ENCODE results near the gene GRIK1. TPM values are rescaled to one million over a fixed set of nuclear protein-coding genes. Genes with fewer than 3 reads are reported as not detected.
A peak's percentile ranks its signal among the peaks of the same experiment; 100 is the strongest.

GRIK1 gene
- total and polyA plus RNA-seq, 2 experiments from 2014 or later: not detected

GRCh38 chr21:29684106-29684505, 255.7 kb downstream of the GRIK1 start:
- Histone ChIP-seq H3K27me3 (replicated peaks; ENCODE audit: insufficient read depth) (peaks cover 6% of the 10 kb centered on the region; the same call in 1 of the 2 replicates), H3K9me2 (ENCODE audit: insufficient read depth) (no peaks in the 10 kb centered on the region), H3K36me3 (ENCODE audit: low read depth) (no peaks in the 10 kb centered on the region), H3K4me1 (ENCODE audit: insufficient read depth) (no peaks in the 10 kb centered on the region), H3K9me3 (ENCODE audit: low read depth) (no peaks in the 10 kb centered on the region), H2AFZ (no peak overlapping the region), H3K79me2 (ENCODE audit: insufficient read depth) (no peaks in the 10 kb centered on the region), H3K9ac (no peak overlapping the region), H4K20me1 (ENCODE audit: insufficient read depth) (no peaks in the 10 kb centered on the region), H3K27ac (no peak overlapping the region), H3F3A (ENCODE audit: insufficient read depth) (no peaks in the 10 kb centered on the region), H3K4me3 (no peak overlapping the region), H3K4me2 (ENCODE audit: unreplicated experiment) (no peak overlapping the region)
- 68 to 83% methylated on average over 1 of the region's 1 CpG for WGBS, 2 experiments (ENCODE audit: low coverage in 1 of 2, low lambda C conversion rate in 2 of 2, missing lambda C conversion rate in 2 of 2)
- in situ Hi-C loops (cut with MboI): no loop called here
- TF ChIP-seq EZH2phosphoT487 (IDR thresholded peaks at IDR 0.05; ENCODE audit: insufficient read depth, low read depth) (no peak), EZH2 (IDR thresholded peaks at IDR 0.05; ENCODE audit: insufficient read depth, poor library complexity, severe bottlenecking) (no peak)
- no peak for DNase-seq

GRCh38 chr21:29682800-29683199, 257.0 kb downstream of the GRIK1 start:
- no peak for TF ChIP-seq EZH2 (IDR thresholded peaks at IDR 0.05; ENCODE audit: insufficient read depth, poor library complexity, severe bottlenecking)
- no peak for TF ChIP-seq EZH2phosphoT487 (IDR thresholded peaks at IDR 0.05; ENCODE audit: insufficient read depth, low read depth)
- Histone ChIP-seq H3K4me2 (ENCODE audit: unreplicated experiment) (no peak overlapping the region), H3K79me2 (ENCODE audit: insufficient read depth) (no peaks in the 10 kb centered on the region), H3K9me2 (ENCODE audit: insufficient read depth) (no peaks in the 10 kb centered on the region), H3K9ac (no peak overlapping the region), H3K36me3 (ENCODE audit: low read depth) (no peaks in the 10 kb centered on the region), H3K4me3 (no peak overlapping the region), H3K4me1 (ENCODE audit: insufficient read depth) (0 out of 2 replicates have a peak, but pooled peaks cover 3% of the 10 kb centered on the region), H3F3A (ENCODE audit: insufficient read depth) (no peaks in the 10 kb centered on the region), H2AFZ (no peak overlapping the region), H3K27ac (no peak overlapping the region), H3K9me3 (ENCODE audit: low read depth) (no peaks in the 10 kb centered on the region), H3K27me3 (replicated peaks; ENCODE audit: insufficient read depth) (peaks cover 3% of the 10 kb centered on the region; the same call in 1 of the 2 replicates), H4K20me1 (ENCODE audit: insufficient read depth) (no peaks in the 10 kb centered on the region)
- WGBS, 2 experiments (ENCODE audit: low coverage in 1 of 2, low lambda C conversion rate in 2 of 2, missing lambda C conversion rate in 2 of 2): 51 to 52% methylated on average over 3 of the region's 3 CpGs
- DNase-seq: no peak
- in situ Hi-C loops (cut with MboI): no loop called here

- Histone ChIP-seq H3K4me1 (ENCODE audit: insufficient read depth) (0 out of 2 replicates have a peak, but pooled peaks cover 3% of the 10 kb centered on the region), H3K9ac (no peak overlapping the region), H3K27me3 (replicated peaks; ENCODE audit: insufficient read depth) (peaks cover 3% of the 10 kb centered on the region; the same call in 1 of the 2 replicates), H3K4me3 (no peak overlapping the region), H3K9me2 (ENCODE audit: insufficient read depth) (no peaks in the 10 kb centered on the region), H3K27ac (no peak overlapping the region), H3K36me3 (ENCODE audit: low read depth) (no peaks in the 10 kb centered on the region), H4K20me1 (ENCODE audit: insufficient read depth) (no peaks in the 10 kb centered on the region), H3F3A (ENCODE audit: insufficient read depth) (no peaks in the 10 kb centered on the region), H2AFZ (no peak overlapping the region), H3K79me2 (ENCODE audit: insufficient read depth) (no peaks in the 10 kb centered on the region), H3K9me3 (ENCODE audit: low read depth) (no peaks in the 10 kb centered on the region), H3K4me2 (ENCODE audit: unreplicated experiment) (no peak overlapping the region)
- WGBS, 2 experiments (ENCODE audit: low coverage in 1 of 2, low lambda C conversion rate in 2 of 2, missing lambda C conversion rate in 2 of 2): 81 to 87% methylated on average over 4 of the region's 4 CpGs
- in situ Hi-C loops (cut with MboI): no loop called here
- TF ChIP-seq EZH2phosphoT487 (IDR thresholded peaks at IDR 0.05; ENCODE audit: insufficient read depth, low read depth) (no peak), EZH2 (IDR thresholded peaks at IDR 0.05; ENCODE audit: insufficient read depth, poor library complexity, severe bottlenecking) (no peak)
- DNase-seq: no peak
These were observed 259.5 kb downstream of the GRIK1 start for GRCh38 chr21:29680273-29680672.

- Histone ChIP-seq H3K9me3 (ENCODE audit: low read depth) (no peaks in the 10 kb centered on the region), H3K9ac (no peak overlapping the region), H3K27me3 (replicated peaks; ENCODE audit: insufficient read depth) (0 out of 2 replicates have a peak, but pooled peaks cover 3% of the 10 kb centered on the region), H3K79me2 (ENCODE audit: insufficient read depth) (no peaks in the 10 kb centered on the region), H3K27ac (no peak overlapping the region), H3K4me2 (ENCODE audit: unreplicated experiment) (no peak overlapping the region), H3F3A (ENCODE audit: insufficient read depth) (no peaks in the 10 kb centered on the region), H3K36me3 (ENCODE audit: low read depth) (no peaks in the 10 kb centered on the region), H3K9me2 (ENCODE audit: insufficient read depth) (no peaks in the 10 kb centered on the region), H3K4me3 (no peak overlapping the region), H3K4me1 (ENCODE audit: insufficient read depth) (0 out of 2 replicates have a peak, but pooled peaks cover 3% of the 10 kb centered on the region), H2AFZ (no peak overlapping the region), H4K20me1 (ENCODE audit: insufficient read depth) (no peaks in the 10 kb centered on the region)
- WGBS, 2 experiments (ENCODE audit: low coverage in 1 of 2, low lambda C conversion rate in 2 of 2, missing lambda C conversion rate in 2 of 2): 54 to 57% methylated on average over 1 of the region's 1 CpG
- in situ Hi-C loops (cut with MboI): no loop called here
- peak; percentile 16 for DNase-seq
- no peak for TF ChIP-seq EZH2phosphoT487 (IDR thresholded peaks at IDR 0.05; ENCODE audit: insufficient read depth, low read depth)
- TF ChIP-seq EZH2 (IDR thresholded peaks at IDR 0.05; ENCODE audit: insufficient read depth, poor library complexity, severe bottlenecking): no peak
These were observed 261.2 kb downstream of the GRIK1 start for GRCh38 chr21:29678626-29679025.
